Tibial nerve (tissue), 4 donors: Measurements from ENCODE around the gene PRLHR.

Experiments
- EP300 ChIP-seq, 2 donors: sonication (generic); formaldehyde crosslinking; IDR thresholded peaks; one replicate each; pipeline ENCODE4 v1.6.1; 2017; ENCODE audit warnings: antibody characterized with exemption in 2 of 2, mild to moderate bottlenecking in 1 of 2
- POLR2A ChIP-seq, 2 donors: fragments of 450-650 bp; IDR thresholded peaks; one replicate each; pipeline ENCODE4 v1.6.1; 2017; ENCODE audit warnings: antibody characterized with exemption in 2 of 2, mild to moderate bottlenecking in 2 of 2, moderate library complexity in 2 of 2
- TF ChIP-seq, protein P1 (sequence below), 5 experiments: fragments of 200-600 bp in 3 of 5; fragments of 450-650 bp in 2 of 5; sonication (generic) in 3 of 5; IDR thresholded peaks; one replicate each; pipeline ENCODE4 v1.5.1; 2016 to 2019; ENCODE audit warnings: antibody characterized with exemption in 5 of 5, mild to moderate bottlenecking in 3 of 5, moderate library complexity in 2 of 5

DNA sequence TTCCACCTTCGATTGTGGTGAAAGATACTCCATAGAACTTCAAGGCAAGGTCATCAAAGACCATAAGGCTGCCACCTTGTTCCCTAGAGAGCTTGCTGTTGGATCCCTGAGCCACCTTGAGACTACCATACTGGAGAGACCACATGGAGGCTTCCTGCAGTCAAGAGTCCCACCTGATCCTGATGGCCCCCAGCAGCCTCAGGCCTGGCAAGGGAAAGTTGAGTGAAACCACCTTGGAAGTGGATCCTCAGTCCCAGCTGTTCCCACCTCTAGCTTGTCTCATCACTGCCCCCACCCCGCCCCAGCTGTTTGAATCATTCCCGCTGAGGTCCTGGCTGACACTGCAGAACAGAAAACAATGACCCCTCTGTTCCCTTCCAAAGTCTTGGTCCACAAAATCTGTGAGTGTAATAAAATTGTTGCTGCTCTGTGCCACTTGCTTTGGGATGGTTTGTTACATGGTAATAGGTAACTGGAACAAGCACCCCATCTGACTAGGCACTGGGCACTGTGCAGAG, 32.0 kb downstream of the PRLHR start:
- TF ChIP-seq, protein P1, sequence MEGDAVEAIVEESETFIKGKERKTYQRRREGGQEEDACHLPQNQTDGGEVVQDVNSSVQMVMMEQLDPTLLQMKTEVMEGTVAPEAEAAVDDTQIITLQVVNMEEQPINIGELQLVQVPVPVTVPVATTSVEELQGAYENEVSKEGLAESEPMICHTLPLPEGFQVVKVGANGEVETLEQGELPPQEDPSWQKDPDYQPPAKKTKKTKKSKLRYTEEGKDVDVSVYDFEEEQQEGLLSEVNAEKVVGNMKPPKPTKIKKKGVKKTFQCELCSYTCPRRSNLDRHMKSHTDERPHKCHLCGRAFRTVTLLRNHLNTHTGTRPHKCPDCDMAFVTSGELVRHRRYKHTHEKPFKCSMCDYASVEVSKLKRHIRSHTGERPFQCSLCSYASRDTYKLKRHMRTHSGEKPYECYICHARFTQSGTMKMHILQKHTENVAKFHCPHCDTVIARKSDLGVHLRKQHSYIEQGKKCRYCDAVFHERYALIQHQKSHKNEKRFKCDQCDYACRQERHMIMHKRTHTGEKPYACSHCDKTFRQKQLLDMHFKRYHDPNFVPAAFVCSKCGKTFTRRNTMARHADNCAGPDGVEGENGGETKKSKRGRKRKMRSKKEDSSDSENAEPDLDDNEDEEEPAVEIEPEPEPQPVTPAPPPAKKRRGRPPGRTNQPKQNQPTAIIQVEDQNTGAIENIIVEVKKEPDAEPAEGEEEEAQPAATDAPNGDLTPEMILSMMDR (IDR thresholded peaks at IDR 0.05): no peak
- TF ChIP-seq POLR2A (IDR thresholded peaks at IDR 0.05) (no peak), EP300 (IDR thresholded peaks at IDR 0.05) (no peak)
